Ovary (tissue), 9 donors: ENCODE measurements around the gene WDR55. TPM values are rescaled to one million over a fixed set of nuclear protein-coding genes. Genes with fewer than 3 reads are reported as not detected.
A peak's percentile ranks its signal among the peaks of the same experiment; 100 is the strongest.

Experiments
- microRNA-seq, 3 donors: library from miRNA; unstranded; fragments of <30 nt; microRNA quantifications; one replicate each; pipeline versions ENCODE4 to v1.2.0, GENCODE V29; 2019 to 2020
- polyA plus RNA-seq, 2 donors: library from polyadenylated mRNA; stranded (reverse); fragments of 200-250 nt in 1 of 2; fragments of 350-450 nt in 1 of 2; fragmentation: Illumina TruSeq in 1 of 2; extraction: RNeasy Lipid Tissue Mini Kit (QIAGEN cat#74804) in 1 of 2; gene quantifications; one replicate each; pipeline ENCODE4 v1.2.3, GENCODE V29; 2013 to 2014
- small RNA-seq: library from RNA; depleted of rRNA; stranded (forward); fragments of <200 nt; gene quantifications from one replicate; pipeline ENCODE3, GENCODE V24; 2016
- total RNA-seq, 7 donors: library from RNA; depleted of rRNA in 2 of 7; stranded (reverse); fragments of >200 nt in 2 of 7; fragmentation: NEBNext Ultra II Directional in 3 of 7; extraction: Animal tissue kit (Norgen Biotek cat#: 25700) in 3 of 7; gene quantifications; one replicate each; pipeline versions ENCODE4 v1.1.0 to v1.2.4, GENCODE V29; 2016 to 2023
- donor health status: DM: no; HTN: no; CAD: no; lungs with moderate emphysema.
- donor health status: DM: no; HTN: no; CAD: no.
- donor health status: Bipolar disorder and iron deficiency.
- donor health status: DM: yes; HTN: yes; CAD: no.
- donor health status: DM: no; HTN: no; CAD: no.
- donor health status: DM: yes; HTN: yes; CAD: no.

Gene WDR55
- total and polyA plus RNA-seq, 9 donors, result 9.1 to 16.6 (median 12.3) TPM

Small RNA genes lying within 50 kb of the gene (microRNA-seq; reads per million reads assigned to microRNA genes)
- 0.36 to 2.3 (median 1.1) reads per million in 3 donors for gene MIR3655

Small RNA genes lying within 50 kb of the gene (small RNA-seq; reads per million reads assigned to genes)
- gene VTRNA1-1 (15.6 reads per million, percentile 86 among the genes with 10 or more reads in this experiment), gene VTRNA1-2 (0.40 reads per million)

Other genes with a start within 250 kb of the WDR55 start
- gene EIF4EBP3, start 117.2 kb upstream of the WDR55 start, total RNA-seq, result 10 to 100 TPM in 6 of 7 donors, 1 to 10 TPM in 1; 8.6 to 23.6 (median 17.8) TPM
- gene EIF4EBP3, start 117.2 kb upstream of the WDR55 start, polyA plus RNA-seq, result 10 to 100 TPM; 16.0 to 30.2 TPM
- gene SRA1, start 107.4 kb upstream of the WDR55 start, total RNA-seq, result 10 to 100 TPM; 11.7 to 34.4 (median 20.1) TPM
- 10 to 100 TPM; 16.9 to 33.2 TPM for gene SRA1, start 107.4 kb upstream of the WDR55 start, polyA plus RNA-seq
- 10 to 100 TPM; 33.0 to 47.6 (median 39.5) TPM for gene APBB3, start 100.3 kb upstream of the WDR55 start, total RNA-seq
- gene APBB3, start 100.3 kb upstream of the WDR55 start, polyA plus RNA-seq, result 10 to 100 TPM; 13.1 to 36.1 TPM
- gene SLC35A4, start 100.1 kb upstream of the WDR55 start, total RNA-seq, result 10 to 100 TPM; 22.3 to 65.7 (median 47.1) TPM
- gene SLC35A4, start 100.1 kb upstream of the WDR55 start, polyA plus RNA-seq, result 10 to 100 TPM; 27.1 to 80.2 TPM
- 10 to 100 TPM; 26.5 to 96.0 (median 48.6) TPM for gene CD14, start 31.7 kb upstream of the WDR55 start, total RNA-seq
- 10 to 100 TPM in 1 of 2 donors, 1 to 10 TPM in 1; 8.7 to 37.7 TPM for gene CD14, start 31.7 kb upstream of the WDR55 start, polyA plus RNA-seq
- 10 to 100 TPM; 12.2 to 62.8 (median 14.9) TPM for gene TMCO6, start 25.5 kb upstream of the WDR55 start, total RNA-seq
- gene TMCO6, start 25.5 kb upstream of the WDR55 start, polyA plus RNA-seq, result 10 to 100 TPM in 1 of 2 donors, 1 to 10 TPM in 1; 8.0 to 33.2 TPM
- gene NDUFA2, start 17.3 kb upstream of the WDR55 start, total RNA-seq, result 100 to 1,000 TPM in 1 of 7 donors, 10 to 100 TPM in 6; 44.6 to 107 (median 46.9) TPM
- gene NDUFA2, start 17.3 kb upstream of the WDR55 start, polyA plus RNA-seq, result 100 to 1,000 TPM in 1 of 2 donors, 10 to 100 TPM in 1; 42.6 to 123 TPM
- gene IK, start 17.1 kb upstream of the WDR55 start, total RNA-seq, result 100 to 1,000 TPM in 1 of 7 donors, 10 to 100 TPM in 6; 70.9 to 112 (median 78.0) TPM
- 100 to 1,000 TPM in 1 of 2 donors, 10 to 100 TPM in 1; 99.8 to 184 TPM for gene IK, start 17.1 kb upstream of the WDR55 start, polyA plus RNA-seq
- gene DND1, start 8.7 kb downstream of the WDR55 start, total RNA-seq, result 1 to 10 TPM in 2 of 7 donors, under 1 TPM in 5; 0.30 to 1.2 (median 0.69) TPM
- gene DND1, start 8.7 kb downstream of the WDR55 start, polyA plus RNA-seq, result under 1 TPM in 1 of 2 donors, not detected in 1; 0.98 TPM
- gene HARS1, start 26.5 kb downstream of the WDR55 start, total RNA-seq, result 10 to 100 TPM; 26.8 to 48.2 (median 41.7) TPM
- 10 to 100 TPM; 38.9 to 68.6 TPM for gene HARS1, start 26.5 kb downstream of the WDR55 start, polyA plus RNA-seq
- 10 to 100 TPM; 15.2 to 25.2 (median 21.6) TPM for gene HARS2, start 26.6 kb downstream of the WDR55 start, total RNA-seq
- 10 to 100 TPM; 20.9 to 27.5 TPM for gene HARS2, start 26.6 kb downstream of the WDR55 start, polyA plus RNA-seq
- gene ZMAT2, start 35.5 kb downstream of the WDR55 start, total RNA-seq, result 10 to 100 TPM; 22.9 to 46.1 (median 40.2) TPM
- 100 to 1,000 TPM in 1 of 2 donors, 10 to 100 TPM in 1; 59.3 to 126 TPM for gene ZMAT2, start 35.5 kb downstream of the WDR55 start, polyA plus RNA-seq
- under 1 TPM in 1 of 7 donors, not detected in 6; 0.05 TPM for gene PCDHA1, start 121.2 kb downstream of the WDR55 start, total RNA-seq
- not detected for gene PCDHA1, start 121.2 kb downstream of the WDR55 start, polyA plus RNA-seq
- 1 to 10 TPM in 2 of 7 donors, under 1 TPM in 5; 0.34 to 1.6 (median 0.57) TPM for gene PCDHA2, start 129.9 kb downstream of the WDR55 start, total RNA-seq
- gene PCDHA2, start 129.9 kb downstream of the WDR55 start, polyA plus RNA-seq, result under 1 TPM; 0.17 to 0.34 TPM
- 1 to 10 TPM in 6 of 7 donors, under 1 TPM in 1; 0.65 to 2.7 (median 1.4) TPM for gene PCDHA3, start 136.2 kb downstream of the WDR55 start, total RNA-seq
- 1 to 10 TPM in 1 of 2 donors, under 1 TPM in 1; 0.45 to 1.1 TPM for gene PCDHA3, start 136.2 kb downstream of the WDR55 start, polyA plus RNA-seq
- gene PCDHA4, start 142.2 kb downstream of the WDR55 start, total RNA-seq, result 1 to 10 TPM in 3 of 7 donors, under 1 TPM in 4; 0.76 to 2.7 (median 1.00) TPM
- gene PCDHA4, start 142.2 kb downstream of the WDR55 start, polyA plus RNA-seq, result under 1 TPM; 0.18 to 0.42 TPM
- gene PCDHA5, start 156.7 kb downstream of the WDR55 start, total RNA-seq, result 1 to 10 TPM in 1 of 7 donors, under 1 TPM in 6; 0.11 to 1.4 (median 0.54) TPM
- under 1 TPM; 0.07 to 0.08 TPM for gene PCDHA5, start 156.7 kb downstream of the WDR55 start, polyA plus RNA-seq
- 1 to 10 TPM in 3 of 7 donors, under 1 TPM in 4; 0.32 to 1.7 (median 0.97) TPM for gene PCDHA6, start 163.1 kb downstream of the WDR55 start, total RNA-seq
- gene PCDHA6, start 163.1 kb downstream of the WDR55 start, polyA plus RNA-seq, result under 1 TPM; 0.18 to 0.33 TPM
- 1 to 10 TPM in 1 of 7 donors, under 1 TPM in 6; 0.35 to 1.4 (median 0.65) TPM for gene PCDHA7, start 169.4 kb downstream of the WDR55 start, total RNA-seq
- under 1 TPM; 0.25 to 0.35 TPM for gene PCDHA7, start 169.4 kb downstream of the WDR55 start, polyA plus RNA-seq
- gene PCDHA8, start 176.3 kb downstream of the WDR55 start, total RNA-seq, result under 1 TPM; 0.23 to 0.72 (median 0.43) TPM
- under 1 TPM in 1 of 2 donors, not detected in 1; 0.02 TPM for gene PCDHA8, start 176.3 kb downstream of the WDR55 start, polyA plus RNA-seq
- gene PCDHA9, start 183.5 kb downstream of the WDR55 start, total RNA-seq, result under 1 TPM; 0.34 to 0.60 (median 0.50) TPM
- gene PCDHA9, start 183.5 kb downstream of the WDR55 start, polyA plus RNA-seq, result under 1 TPM in 1 of 2 donors, not detected in 1; 0.05 TPM
- 1 to 10 TPM; 1.0 to 4.0 (median 1.5) TPM for gene PCDHA10, start 191.0 kb downstream of the WDR55 start, total RNA-seq
- 1 to 10 TPM in 1 of 2 donors, under 1 TPM in 1; 0.06 to 1.9 TPM for gene PCDHA10, start 191.0 kb downstream of the WDR55 start, polyA plus RNA-seq
- gene PCDHA11, start 204.1 kb downstream of the WDR55 start, total RNA-seq, result under 1 TPM; 0.23 to 0.79 (median 0.53) TPM
- gene PCDHA11, start 204.1 kb downstream of the WDR55 start, polyA plus RNA-seq, result under 1 TPM; 0.04 to 0.08 TPM
- 1 to 10 TPM in 2 of 7 donors, under 1 TPM in 5; 0.27 to 1.3 (median 0.56) TPM for gene PCDHA12, start 210.4 kb downstream of the WDR55 start, total RNA-seq
- under 1 TPM; 0.04 to 0.20 TPM for gene PCDHA12, start 210.4 kb downstream of the WDR55 start, polyA plus RNA-seq
- under 1 TPM in 6 of 7 donors, not detected in 1; 0.32 to 0.92 (median 0.47) TPM for gene PCDHA13, start 217.2 kb downstream of the WDR55 start, total RNA-seq
- under 1 TPM; 0.01 to 0.17 TPM for gene PCDHA13, start 217.2 kb downstream of the WDR55 start, polyA plus RNA-seq